ENCODE results near the gene SH3PXD2A. TPM values are rescaled to one million over a fixed set of nuclear protein-coding genes. Genes with fewer than 3 reads are reported as not detected.

Gene SH3PXD2A
- total RNA-seq, 1 experiment from 2014 or later: 0.07 TPM

- no peaks in the 10 kb centered on the region for H3K36me3 ChIP-seq (ENCODE audit: insufficient read depth, low read length)
- no peaks in the 10 kb centered on the region for H4K20me1 ChIP-seq (ENCODE audit: insufficient read depth, low read depth, low read length)
- no peak overlapping the region for H3K9ac ChIP-seq (ENCODE audit: low read length)
- H3K27me3 ChIP-seq (ENCODE audit: low read length): no peaks in the 10 kb centered on the region
- no peak overlapping the region for H2AFZ ChIP-seq (ENCODE audit: low read length)
- no peak for DNase-seq
- no peak overlapping the region for H3K27ac ChIP-seq (ENCODE audit: low read length)
- no peaks in the 10 kb centered on the region for H3K9me3 ChIP-seq (ENCODE audit: low read length)
- no peak overlapping the region for H3K4me3 ChIP-seq (ENCODE audit: low read length)
- H3K4me1 ChIP-seq (ENCODE audit: low read length): peaks cover 17% of the 10 kb centered on the region
- H3K79me2 ChIP-seq (ENCODE audit: low read length): no peaks in the 10 kb centered on the region
- no peaks in the 10 kb centered on the region for H3K9me2 ChIP-seq (replicated peaks; ENCODE audit: insufficient read depth, low read length)
- H3K4me2 ChIP-seq (ENCODE audit: low read depth, low read length, poor library complexity, severe bottlenecking): no peak overlapping the region
Measured at GRCh38 chr10:103622935-103623574, 232.3 kb downstream of the SH3PXD2A start.

GRCh38 chr10:103622286-103622685, 233.1 kb downstream of the SH3PXD2A start:
- H3K4me1 ChIP-seq (ENCODE audit: low read length): peaks cover 24% of the 10 kb centered on the region
- H3K9me2 ChIP-seq (replicated peaks; ENCODE audit: insufficient read depth, low read length): no peaks in the 10 kb centered on the region
- no peak overlapping the region for H2AFZ ChIP-seq (ENCODE audit: low read length)
- DNase-seq: no peak
- H3K27me3 ChIP-seq (ENCODE audit: low read length): no peaks in the 10 kb centered on the region
- no peaks in the 10 kb centered on the region for H3K79me2 ChIP-seq (ENCODE audit: low read length)
- H3K4me2 ChIP-seq (ENCODE audit: low read depth, low read length, poor library complexity, severe bottlenecking): no peak overlapping the region
- H4K20me1 ChIP-seq (ENCODE audit: insufficient read depth, low read depth, low read length): no peaks in the 10 kb centered on the region
- H3K9me3 ChIP-seq (ENCODE audit: low read length): no peaks in the 10 kb centered on the region
- no peak overlapping the region for H3K4me3 ChIP-seq (ENCODE audit: low read length)
- no peaks in the 10 kb centered on the region for H3K36me3 ChIP-seq (ENCODE audit: insufficient read depth, low read length)
- no peak overlapping the region for H3K9ac ChIP-seq (ENCODE audit: low read length)
- no peak overlapping the region for H3K27ac ChIP-seq (ENCODE audit: low read length)

- H3K4me3 ChIP-seq (ENCODE audit: low read length): no peak overlapping the region
- no peak overlapping the region for H3K4me2 ChIP-seq (ENCODE audit: low read depth, low read length, poor library complexity, severe bottlenecking)
- no peaks in the 10 kb centered on the region for H3K9me3 ChIP-seq (ENCODE audit: low read length)
- no peak overlapping the region for H2AFZ ChIP-seq (ENCODE audit: low read length)
- no peak for DNase-seq
- H3K27ac ChIP-seq (ENCODE audit: low read length): no peak overlapping the region
- no peaks in the 10 kb centered on the region for H4K20me1 ChIP-seq (ENCODE audit: insufficient read depth, low read depth, low read length)
- H3K27me3 ChIP-seq (ENCODE audit: low read length): no peaks in the 10 kb centered on the region
- H3K36me3 ChIP-seq (ENCODE audit: insufficient read depth, low read length): no peaks in the 10 kb centered on the region
- H3K79me2 ChIP-seq (ENCODE audit: low read length): no peaks in the 10 kb centered on the region
- no peaks in the 10 kb centered on the region for H3K9me2 ChIP-seq (replicated peaks; ENCODE audit: insufficient read depth, low read length)
- no peak overlapping the region for H3K9ac ChIP-seq (ENCODE audit: low read length)
- peaks cover 30% of the 10 kb centered on the region for H3K4me1 ChIP-seq (ENCODE audit: low read length)
Measured at GRCh38 chr10:103621783-103622125, 233.6 kb downstream of the SH3PXD2A start.

- Histone ChIP-seq H3K4me1 (ENCODE audit: low read length) (peaks cover 36% of the 10 kb centered on the region), H4K20me1 (ENCODE audit: insufficient read depth, low read depth, low read length) (no peaks in the 10 kb centered on the region), H3K9me2 (replicated peaks; ENCODE audit: insufficient read depth, low read length) (no peaks in the 10 kb centered on the region), H3K79me2 (ENCODE audit: low read length) (no peaks in the 10 kb centered on the region), H2AFZ (ENCODE audit: low read length) (no peak overlapping the region), H3K9me3 (ENCODE audit: low read length) (no peaks in the 10 kb centered on the region), H3K4me2 (ENCODE audit: low read depth, low read length, poor library complexity, severe bottlenecking) (no peak overlapping the region), H3K4me3 (ENCODE audit: low read length) (no peak overlapping the region), H3K27ac (ENCODE audit: low read length) (no peak overlapping the region), H3K27me3 (ENCODE audit: low read length) (no peaks in the 10 kb centered on the region), H3K9ac (ENCODE audit: low read length) (no peak overlapping the region), H3K36me3 (ENCODE audit: insufficient read depth, low read length) (no peaks in the 10 kb centered on the region)
- no peak for DNase-seq
Measured at GRCh38 chr10:103620891-103621782, 234.2 kb downstream of the SH3PXD2A start.

- H3K4me2 ChIP-seq (ENCODE audit: low read depth, low read length, poor library complexity, severe bottlenecking): no peak overlapping the region
- peaks cover 38% of the 10 kb centered on the region for H3K4me1 ChIP-seq (ENCODE audit: low read length)
Measured at GRCh38 chr10:103620352-103620740, 235.0 kb downstream of the SH3PXD2A start.

GRCh38 chr10:103619424-103620351, 235.7 kb downstream of the SH3PXD2A start:
- H3K4me2 ChIP-seq (ENCODE audit: low read depth, low read length, poor library complexity, severe bottlenecking): peak overlapping the region; percentile 12
- H3K27me3 ChIP-seq (ENCODE audit: low read length): no peaks in the 10 kb centered on the region
- no peaks in the 10 kb centered on the region for H3K9me3 ChIP-seq (ENCODE audit: low read length)
- no peak overlapping the region for H3K27ac ChIP-seq (ENCODE audit: low read length)
- no peak overlapping the region for H2AFZ ChIP-seq (ENCODE audit: low read length)
- no peak overlapping the region for H3K4me3 ChIP-seq (ENCODE audit: low read length)
- H3K9me2 ChIP-seq (replicated peaks; ENCODE audit: insufficient read depth, low read length): no peaks in the 10 kb centered on the region
- peaks cover 38% of the 10 kb centered on the region for H3K4me1 ChIP-seq (ENCODE audit: low read length)
- DNase-seq: no peak
- no peaks in the 10 kb centered on the region for H4K20me1 ChIP-seq (ENCODE audit: insufficient read depth, low read depth, low read length)
- H3K36me3 ChIP-seq (ENCODE audit: insufficient read depth, low read length): no peaks in the 10 kb centered on the region
- H3K79me2 ChIP-seq (ENCODE audit: low read length): no peaks in the 10 kb centered on the region
- H3K9ac ChIP-seq (ENCODE audit: low read length): peak overlapping the region; percentile 3; the same call in 1 of the 2 replicates

More at GRCh38 chr10:103620352-103620740, 235.0 kb downstream of the SH3PXD2A start:
- Histone ChIP-seq H3K27ac (ENCODE audit: low read length) (no peak overlapping the region), H3K4me3 (ENCODE audit: low read length) (no peak overlapping the region), H3K9ac (ENCODE audit: low read length) (no peak overlapping the region), H3K79me2 (ENCODE audit: low read length) (no peaks in the 10 kb centered on the region), H2AFZ (ENCODE audit: low read length) (no peak overlapping the region), H3K9me3 (ENCODE audit: low read length) (no peaks in the 10 kb centered on the region), H3K36me3 (ENCODE audit: insufficient read depth, low read length) (no peaks in the 10 kb centered on the region), H3K9me2 (replicated peaks; ENCODE audit: insufficient read depth, low read length) (no peaks in the 10 kb centered on the region), H4K20me1 (ENCODE audit: insufficient read depth, low read depth, low read length) (no peaks in the 10 kb centered on the region), H3K27me3 (ENCODE audit: low read length) (no peaks in the 10 kb centered on the region)
- DNase-seq: no peak

- peak; percentile 69 for DNase-seq
- Histone ChIP-seq H3K9ac (ENCODE audit: low read length) (peak overlapping the region; percentile 9; the same call in 1 of the 2 replicates), H3K9me2 (replicated peaks; ENCODE audit: insufficient read depth, low read length) (no peaks in the 10 kb centered on the region)
Measured at GRCh38 chr10:103618575-103619423, 236.6 kb downstream of the SH3PXD2A start.

More at GRCh38 chr10:103618575-103619423, 236.6 kb downstream of the SH3PXD2A start:
- Histone ChIP-seq H3K4me2 (ENCODE audit: low read depth, low read length, poor library complexity, severe bottlenecking) (peak overlapping the region; percentile 12), H3K79me2 (ENCODE audit: low read length) (no peaks in the 10 kb centered on the region), H2AFZ (ENCODE audit: low read length) (no peak overlapping the region), H4K20me1 (ENCODE audit: insufficient read depth, low read depth, low read length) (no peaks in the 10 kb centered on the region), H3K27me3 (ENCODE audit: low read length) (no peaks in the 10 kb centered on the region), H3K4me1 (ENCODE audit: low read length) (peaks cover 38% of the 10 kb centered on the region), H3K4me3 (ENCODE audit: low read length) (no peak overlapping the region), H3K36me3 (ENCODE audit: insufficient read depth, low read length) (no peaks in the 10 kb centered on the region), H3K9me3 (ENCODE audit: low read length) (no peaks in the 10 kb centered on the region), H3K27ac (ENCODE audit: low read length) (peak overlapping the region; percentile 11; the same call in 1 of the 2 replicates)

Measured in Karpas-422 (cell line).